Kidney (tissue), 14 donors: ENCODE measurements around the gene CCL25. TPM values are rescaled to one million over a fixed set of nuclear protein-coding genes. Genes with fewer than 3 reads are reported as not detected.
A peak's percentile ranks its signal among the peaks of the same experiment; 100 is the strongest.

Experiments used
- DNase-seq, 5 donors: peaks; one replicate each; pipeline ENCODE4 v3.0.0-alpha.2; 2013 to 2020
- FAIRE-seq: peaks from 2 replicates; lab custom pipeline; 2012; peaks lifted over from hg19 to GRCh38; lab: Jason Lieb, UNC
- H3K27ac ChIP-seq, 2 donors: one replicate each; pipeline ENCODE4 v1.7.0; 2013; ENCODE audit warnings: low read depth in 2 of 2, low read length in 2 of 2, inconsistent platforms in 1 of 2
- H3K27me3 ChIP-seq: one replicate; pipeline ENCODE4 v1.7.1; 2013; ENCODE audit warnings: low read length, inconsistent platforms; ENCODE audit not compliant: control insufficient read depth, insufficient read depth
- H3K36me3 ChIP-seq, 3 donors: one replicate each; pipeline versions ENCODE4 v1.7.0 to v1.7.1; 2013; ENCODE audit warnings: low read length in 3 of 3, control low read depth in 1 of 3, inconsistent platforms in 1 of 3; ENCODE audit not compliant: insufficient read depth in 3 of 3, control insufficient read depth in 2 of 3
- H3K4me1 ChIP-seq, 3 donors: one replicate each; pipeline versions ENCODE4 v1.7.0 to v1.7.1; 2013; ENCODE audit warnings: low read length in 3 of 3, inconsistent platforms in 1 of 3, low read depth in 1 of 3; ENCODE audit not compliant: control insufficient read depth in 2 of 3, insufficient read depth in 2 of 3
- H3K4me3 ChIP-seq, 3 donors: one replicate each; pipeline versions ENCODE4 v1.7.0 to v1.8.1; 2013; ENCODE audit warnings: low read length in 3 of 3, control low read depth in 1 of 3, inconsistent platforms in 1 of 3
- H3K9ac ChIP-seq, 3 donors: one replicate each; pipeline versions ENCODE4 v1.7.0 to v1.7.1; 2013; ENCODE audit warnings: low read length in 3 of 3, control low read depth in 1 of 3, inconsistent platforms in 1 of 3
- H3K9me3 ChIP-seq, 3 donors: one replicate each; pipeline versions ENCODE4 v1.7.0 to v1.7.1; 2013; ENCODE audit warnings: low read length in 3 of 3, control low read depth in 1 of 3, inconsistent platforms in 1 of 3; ENCODE audit not compliant: control insufficient read depth in 2 of 3, insufficient read depth in 1 of 3
- CTCF ChIP-seq: IDR thresholded peaks from 3 replicates; pipeline ENCODE4 v1.5.1; 2012; ENCODE audit warnings: mild to moderate bottlenecking, moderate library complexity, borderline replicate concordance; ENCODE audit not compliant: insufficient read depth; ENCODE audit errors: extremely low read depth
- intact Hi-C: fragments of 100-400 bp; cut with DNase I; formaldehyde crosslinking; loops from one replicate; pipeline ENCODE4 v1.11.1; 2022
- polyA plus RNA-seq: library from polyadenylated mRNA; stranded (reverse); fragments of 350-450 nt; fragmentation: Illumina TruSeq; extraction: RNeasy Lipid Tissue Mini Kit (QIAGEN cat#74804); gene quantifications from one replicate; pipeline ENCODE4 v1.2.3, GENCODE V29; 2014; ENCODE audit warnings: low read depth, low replicate concordance; ENCODE audit not compliant: insufficient read depth
- total RNA-seq: library from RNA; stranded (reverse); fragmentation: NEBNext Ultra II Directional; extraction: Animal tissue kit (Norgen Biotek cat#: 25700); gene quantifications from one replicate; pipeline ENCODE4 v1.2.1, GENCODE V29; 2021
- donor health status: control.
- donor health status: control.
- donor health status: control.
- donor health status: control.
- donor health status: control.
- donor health status: DM: yes; HTN: yes; CAD: no.
- donor health status: Normal renal cell carcinoma (clear cell type).

Gene CCL25
- total and polyA plus RNA-seq, 2 donors from 2014 or later, result not detected

- Histone ChIP-seq H3K27me3 (no peaks in the 10 kb centered on the region), H3K9ac (no peak overlapping the region), H3K27ac (no peak overlapping the region), H3K36me3 (no peaks in the 10 kb centered on the region), H3K9me3 (peaks cover 0 to 10% (median 4%) of the 10 kb centered on the region in 3 donors), H3K4me1 (no peaks in the 10 kb centered on the region), H3K4me3 (no peak overlapping the region)
- TF ChIP-seq CTCF, result no peak
- intact Hi-C loops, result no loop called here
- DNase-seq, result no peak
- FAIRE-seq, result no peak
These were observed 12.6 kb downstream of the CCL25 start for GRCh38 chr19:8064911-8065874.

- DNase-seq (no peak), FAIRE-seq (no peak)
- Histone ChIP-seq H3K4me1 (no peaks in the 10 kb centered on the region), H3K9ac (no peak overlapping the region), H3K9me3 (peaks cover 0 to 10% (median 4%) of the 10 kb centered on the region in 3 donors), H3K4me3 (no peak overlapping the region), H3K27me3 (no peaks in the 10 kb centered on the region), H3K36me3 (no peaks in the 10 kb centered on the region), H3K27ac (no peak overlapping the region)
- intact Hi-C loops, result no loop called here
- TF ChIP-seq CTCF, result no peak
These were observed 13.3 kb downstream of the CCL25 start for GRCh38 chr19:8065875-8066261.

DNA sequence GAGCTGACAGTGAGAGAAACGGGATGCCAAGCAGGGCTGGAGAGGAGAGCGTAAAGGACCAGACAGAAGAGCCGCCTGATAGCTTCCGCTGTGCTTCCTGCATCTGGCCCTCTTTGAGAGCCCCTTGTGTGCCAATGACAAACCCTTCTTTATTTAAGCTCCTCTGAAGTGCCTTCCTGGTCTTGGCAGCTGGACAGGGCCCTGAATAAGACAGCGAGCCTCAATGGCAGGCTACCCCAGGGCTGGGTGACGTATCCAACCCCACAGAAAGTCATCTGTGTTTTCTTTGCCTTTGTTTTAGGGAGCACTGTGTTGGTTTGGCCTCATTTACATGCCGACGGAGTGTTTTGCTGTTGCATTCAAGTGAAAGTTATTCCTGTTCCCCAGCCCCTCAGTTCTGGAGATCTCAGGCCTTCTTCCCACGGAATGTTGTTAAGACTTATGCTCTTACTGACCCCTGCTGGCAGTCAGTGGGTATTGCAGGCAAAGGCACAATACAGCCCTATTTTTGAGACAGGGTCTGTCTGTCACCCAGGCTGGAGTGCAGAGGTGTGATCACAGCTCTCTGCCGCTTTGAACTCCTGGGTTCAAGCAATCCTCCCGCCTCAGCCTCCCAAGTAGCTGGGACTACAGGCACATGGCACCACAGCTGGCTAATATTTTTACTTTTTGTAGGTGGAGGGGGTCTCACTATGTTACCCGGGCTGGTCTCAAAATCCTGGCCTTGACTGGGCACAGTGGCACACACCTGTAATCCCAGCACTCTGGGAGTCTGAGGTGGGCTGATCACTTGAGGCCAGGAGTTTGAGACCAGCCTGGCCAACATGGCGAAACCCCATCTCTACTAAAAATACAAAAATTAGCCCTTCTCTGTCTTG, 16.8 kb downstream of the CCL25 start:
- no peaks in the 10 kb centered on the region for H3K27me3 ChIP-seq
- H3K9ac ChIP-seq, result no peak overlapping the region
- peak; percentile 25 for TF ChIP-seq CTCF
- H3K9me3 ChIP-seq, result peaks cover 0 to 10% (median 4%) of the 10 kb centered on the region in 3 donors
- DNase-seq, result no peak
- no peaks in the 10 kb centered on the region for H3K4me1 ChIP-seq
- H3K27ac ChIP-seq, result no peak overlapping the region
- H3K4me3 ChIP-seq, result no peak overlapping the region
- no peak for FAIRE-seq
- intact Hi-C loops, result no loop called here
- H3K36me3 ChIP-seq, result no peaks in the 10 kb centered on the region
